Measurements from ENCODE around the gene GRM4. TPM values are rescaled to one million over a fixed set of nuclear protein-coding genes. Genes with fewer than 3 reads are reported as not detected.

The GRM4 gene
- polyA plus RNA-seq, 4 donors: 0.45 to 0.65 (median 0.52) TPM

DNA sequence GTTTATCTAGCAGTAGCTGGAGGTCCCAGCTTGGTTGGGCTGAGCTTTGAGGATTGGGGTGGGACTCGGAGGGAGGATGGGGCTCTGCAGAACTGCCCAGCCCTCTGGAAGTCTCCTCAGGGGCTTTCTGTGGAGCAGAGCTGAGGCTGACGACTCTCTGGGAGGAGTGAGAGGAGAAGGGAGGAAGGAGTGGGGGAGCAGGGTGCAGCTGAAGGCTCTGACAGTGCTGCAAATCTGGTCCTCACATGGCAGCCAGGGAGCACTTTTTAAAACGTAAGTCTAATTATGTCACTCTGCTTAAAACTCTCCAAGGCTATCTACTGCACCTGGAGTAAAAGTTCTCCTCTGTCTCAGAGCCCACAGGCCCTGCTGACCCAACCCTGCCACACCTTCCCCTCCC is 32.4 kb downstream of the GRM4 start:
- DNase-seq (ENCODE audit: low read depth in 4 of 4, low spot score in 3 of 4): no peak

GRCh38 chr6:34112126-34112525 is 33.8 kb downstream of the GRM4 start:
- DNase-seq (ENCODE audit: low read depth in 4 of 4, low spot score in 3 of 4): no peak

DNA sequence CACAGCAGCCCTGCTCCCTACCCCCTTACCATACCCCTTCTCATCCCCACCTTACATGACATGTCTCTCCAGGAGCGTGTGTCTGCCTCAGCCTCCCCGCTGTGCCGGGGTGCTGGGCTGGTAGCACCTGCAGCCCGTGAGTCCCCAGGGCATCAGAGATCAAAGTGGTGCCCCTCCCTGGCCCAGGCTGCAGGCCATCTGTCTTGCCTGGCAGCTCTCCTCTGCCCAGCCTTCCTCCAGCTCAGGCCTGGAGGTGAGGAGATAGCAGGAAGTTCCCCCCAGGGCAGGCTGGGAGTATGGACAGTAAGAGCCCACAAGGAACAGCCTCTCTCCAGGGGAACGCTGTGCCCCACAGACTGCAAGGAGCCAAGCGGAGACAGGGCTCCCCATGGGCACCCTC is 35.3 kb downstream of the GRM4 start:
- DNase-seq (ENCODE audit: low read depth in 4 of 4, low spot score in 3 of 4): no peak

- no peak for DNase-seq (ENCODE audit: low read depth in 4 of 4, low spot score in 3 of 4)
These were observed 37.7 kb downstream of the GRM4 start for GRCh38 chr6:34108176-34108575.

- DNase-seq (ENCODE audit: low read depth in 4 of 4, low spot score in 3 of 4): no peak
These were observed 39.0 kb downstream of the GRM4 start for GRCh38 chr6:34106900-34107299.

GRCh38 chr6:34106421-34106820 is 39.5 kb downstream of the GRM4 start:
- DNase-seq (ENCODE audit: low read depth in 4 of 4, low spot score in 3 of 4): no peak

DNA sequence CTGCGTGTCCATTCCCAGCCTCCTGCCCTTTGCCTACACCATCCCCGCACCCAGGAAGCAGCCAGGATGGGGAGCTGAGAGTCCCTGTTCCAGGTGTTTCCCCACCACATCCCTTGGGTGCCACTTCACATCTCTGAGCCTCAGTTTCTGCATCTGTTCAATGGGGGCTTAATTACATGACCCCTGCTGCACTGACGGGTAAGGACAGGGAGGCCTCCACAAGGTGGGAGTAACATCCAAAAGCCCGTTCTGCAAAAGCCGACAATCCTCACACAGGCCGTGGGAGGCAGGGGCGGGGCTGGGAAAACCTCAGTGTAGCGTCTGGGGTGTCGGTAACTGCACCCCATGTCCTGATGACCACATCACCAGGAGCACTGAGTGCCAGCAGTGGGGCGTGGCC is 41.3 kb downstream of the GRM4 start:
- no peak for DNase-seq (ENCODE audit: low read depth in 4 of 4, low spot score in 3 of 4)

DNA sequence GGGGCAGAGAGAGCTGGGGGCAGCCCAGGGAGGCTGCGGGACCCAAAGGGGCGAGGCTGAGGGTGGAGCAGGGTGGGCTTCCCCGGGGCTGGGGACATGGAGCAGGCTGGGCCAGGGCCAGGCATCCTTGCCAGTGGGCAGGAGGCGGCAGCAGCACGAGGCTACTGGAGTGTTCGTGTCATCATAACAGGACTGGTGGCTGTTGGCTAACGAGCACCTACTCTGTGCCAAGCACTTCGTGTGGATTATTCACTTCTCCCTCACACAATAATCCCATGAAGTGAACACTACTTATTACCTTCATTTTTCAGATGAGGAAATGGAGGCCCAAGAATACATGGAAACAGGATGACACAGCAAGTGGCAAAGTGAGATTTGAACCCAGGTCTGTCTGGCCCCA is 41.7 kb downstream of the GRM4 start:
- no peak for DNase-seq (ENCODE audit: low read depth in 4 of 4, low spot score in 3 of 4)

DNA sequence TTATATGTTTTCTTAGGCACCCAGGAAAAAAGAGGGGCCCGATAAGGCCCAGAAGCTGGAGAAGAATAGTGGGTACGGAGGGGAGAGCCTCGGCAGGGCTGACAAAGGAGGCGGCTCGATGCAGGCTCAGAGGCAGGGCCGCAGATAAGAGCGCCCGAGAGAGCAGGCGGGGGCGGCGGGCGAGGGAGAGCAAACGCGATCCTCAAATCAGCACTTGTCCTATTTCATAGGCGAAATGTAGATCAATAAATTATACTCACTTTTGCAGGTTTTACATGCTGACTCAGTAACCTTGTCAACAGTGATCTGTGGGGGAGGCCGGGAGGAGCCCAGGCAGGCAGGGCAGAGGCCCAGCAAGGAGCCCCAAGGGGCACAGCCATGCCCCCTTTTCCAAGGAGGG is 42.6 kb downstream of the GRM4 start:
- no peak for DNase-seq (ENCODE audit: low read depth in 4 of 4, low spot score in 3 of 4)

- no peak for DNase-seq (ENCODE audit: low read depth in 4 of 4, low spot score in 3 of 4)
These were observed 43.2 kb downstream of the GRM4 start for GRCh38 chr6:34102696-34103095.

DNA sequence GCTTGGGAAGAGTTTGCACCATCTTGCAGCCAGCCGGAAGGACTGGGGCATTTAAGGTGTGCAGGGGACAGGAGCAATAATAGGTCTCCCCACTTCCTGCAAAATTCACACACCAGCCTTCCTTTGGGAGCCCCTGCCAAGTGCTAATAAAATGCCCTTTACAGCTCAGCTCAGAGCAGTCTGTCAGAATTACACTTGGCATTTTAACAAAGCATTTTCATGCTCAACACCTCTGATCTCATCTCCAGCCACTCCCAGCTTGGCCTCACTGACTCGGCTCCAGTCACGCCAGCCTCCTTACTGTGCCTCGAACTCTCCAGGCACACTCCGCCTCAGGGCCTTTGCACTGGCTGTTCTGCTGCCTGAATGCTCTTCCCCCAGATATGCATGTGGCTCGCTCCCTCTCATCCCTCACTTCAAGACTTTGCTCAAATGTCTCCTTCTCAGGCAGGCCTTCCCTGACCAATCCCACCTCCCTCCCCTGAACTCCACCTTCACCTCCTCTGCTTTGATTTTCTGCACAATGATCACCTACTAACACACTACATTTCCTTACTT is 43.7 kb downstream of the GRM4 start:
- DNase-seq (ENCODE audit: low read depth in 4 of 4, low spot score in 3 of 4): no peak

- DNase-seq (ENCODE audit: low read depth in 4 of 4, low spot score in 3 of 4): no peak
These were observed 45.1 kb downstream of the GRM4 start for GRCh38 chr6:34100788-34101187.

- no peak for DNase-seq (ENCODE audit: low read depth in 4 of 4, low spot score in 3 of 4)
These were observed 46.0 kb downstream of the GRM4 start for GRCh38 chr6:34099878-34100277.

DNA sequence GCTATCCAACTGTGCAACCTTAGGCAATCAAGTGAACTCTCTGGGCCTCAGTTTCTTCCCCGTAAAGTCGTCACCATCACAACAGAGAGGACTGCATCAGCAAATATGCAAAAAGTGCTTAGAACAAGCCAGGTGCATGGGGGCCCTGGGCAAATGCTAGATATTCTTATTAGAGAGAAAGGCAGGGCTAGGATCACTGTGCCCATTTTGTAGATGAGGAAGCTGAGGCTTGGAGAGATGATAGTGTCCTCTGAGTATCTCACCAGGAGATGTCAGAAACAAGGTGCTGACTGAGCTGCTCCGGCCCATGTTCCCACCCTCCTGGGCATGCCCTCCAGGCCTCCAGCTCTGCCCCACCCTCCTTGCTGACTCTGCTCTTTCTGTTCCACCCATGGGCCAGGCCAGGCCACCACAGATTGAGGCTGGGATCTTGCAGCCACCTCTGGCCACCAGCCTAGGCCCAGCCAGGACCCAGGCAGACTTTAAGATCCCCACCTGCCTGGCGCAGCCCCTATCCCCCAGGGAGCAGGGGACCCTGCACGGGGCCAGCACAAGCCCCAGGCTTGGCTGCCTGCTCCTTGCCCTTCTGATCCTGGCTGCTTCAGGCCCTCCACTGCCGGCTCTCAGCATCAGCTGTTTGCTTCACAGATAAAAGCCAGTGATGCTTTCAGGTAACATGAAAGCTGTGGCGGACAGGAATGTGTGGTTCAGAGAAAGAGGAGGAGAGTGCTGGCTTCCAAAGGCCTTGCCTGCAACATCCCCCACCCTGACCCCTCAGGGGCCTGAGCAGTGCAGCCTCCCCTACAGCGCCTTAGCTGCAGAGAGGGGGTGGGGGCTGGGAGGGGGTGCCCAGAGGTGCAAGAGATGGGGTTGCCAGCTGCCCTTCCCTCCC is 47.6 kb downstream of the GRM4 start:
- DNase-seq (ENCODE audit: low read depth in 4 of 4, low spot score in 3 of 4): no peak

DNA sequence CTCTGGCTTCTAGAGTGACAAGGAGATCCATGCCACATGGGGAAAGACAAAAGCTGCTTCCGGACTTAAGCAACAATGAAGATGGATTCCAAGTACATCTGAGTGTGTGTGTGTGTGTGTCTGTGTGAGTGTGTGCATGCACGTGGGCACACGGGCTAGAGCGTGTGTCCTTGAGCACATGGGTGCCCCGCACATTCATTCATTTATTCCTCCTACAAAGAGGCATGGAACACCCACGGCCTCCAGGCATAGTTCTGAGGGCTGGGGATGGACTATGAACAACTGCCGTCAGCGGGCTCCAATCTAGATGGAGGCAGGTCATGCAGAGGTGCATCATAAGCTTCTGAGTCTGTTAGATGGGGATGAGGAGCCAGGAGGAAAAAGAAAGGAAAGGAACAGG is 49.1 kb downstream of the GRM4 start:
- no peak for DNase-seq (ENCODE audit: low read depth in 4 of 4, low spot score in 3 of 4)

GRCh38 chr6:34096193-34096592 is 49.7 kb downstream of the GRM4 start:
- DNase-seq (ENCODE audit: low read depth in 4 of 4, low spot score in 3 of 4): no peak

GRCh38 chr6:34095741-34096140 is 50.1 kb downstream of the GRM4 start:
- no peak for DNase-seq (ENCODE audit: low read depth in 4 of 4, low spot score in 3 of 4)

GRCh38 chr6:34095136-34095505 is 50.8 kb downstream of the GRM4 start:
- no peak for DNase-seq (ENCODE audit: low read depth in 4 of 4, low spot score in 3 of 4)

- DNase-seq (ENCODE audit: low read depth in 4 of 4, low spot score in 3 of 4): no peak
These were observed 51.3 kb downstream of the GRM4 start for GRCh38 chr6:34094474-34095135.

- no peak for DNase-seq (ENCODE audit: low read depth in 4 of 4, low spot score in 3 of 4)
These were observed 51.9 kb downstream of the GRM4 start for GRCh38 chr6:34093854-34094430.

- DNase-seq (ENCODE audit: low read depth in 4 of 4, low spot score in 3 of 4): no peak
These were observed 52.7 kb downstream of the GRM4 start for GRCh38 chr6:34093206-34093605.

GRCh38 chr6:34092631-34093030 is 53.3 kb downstream of the GRM4 start:
- no peak for DNase-seq (ENCODE audit: low read depth in 4 of 4, low spot score in 3 of 4)

Measured in right renal pelvis (tissue), 4 donors.